Astrocyte (in vitro differentiated cells and primary cell): ENCODE measurements around the gene ALK.

ENCODE experiments used
- EZH2 ChIP-seq: IDR thresholded peaks from 2 replicates; pipeline ENCODE4 v1.6.1; 2012; ENCODE audit warnings: mild to moderate bottlenecking, low read length, inconsistent platforms; ENCODE audit not compliant: insufficient read depth
- TF ChIP-seq, protein P1 (sequence below): IDR thresholded peaks from 2 replicates; pipeline ENCODE4 v1.5.1; 2011; ENCODE audit warnings: low read depth, mild to moderate bottlenecking, inconsistent platforms, low read length, moderate library complexity; ENCODE audit not compliant: insufficient read depth

DNA sequence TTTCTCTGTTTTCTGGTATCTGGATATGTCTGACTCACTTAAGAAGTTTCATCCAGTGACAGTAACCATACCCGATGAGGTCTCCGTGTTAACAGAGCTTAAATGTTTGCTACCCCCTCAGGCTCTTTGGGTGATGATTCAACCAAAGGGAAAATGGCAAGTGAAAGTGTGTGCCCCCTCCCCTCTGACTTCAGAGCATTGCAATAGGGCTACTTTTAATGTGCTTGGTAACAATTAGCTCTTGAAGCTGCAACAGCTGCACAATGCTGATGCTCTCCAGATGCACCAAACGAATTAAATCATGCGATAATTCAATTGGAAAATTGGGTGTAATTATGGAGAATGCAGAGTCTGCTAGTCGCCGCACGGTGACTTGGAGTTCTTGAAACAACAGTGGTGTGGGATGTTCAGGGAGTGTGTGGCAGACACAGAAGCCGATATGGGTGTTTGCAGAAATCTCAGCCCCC, 270.7 kb downstream of the ALK start:
- TF ChIP-seq, protein P1, sequence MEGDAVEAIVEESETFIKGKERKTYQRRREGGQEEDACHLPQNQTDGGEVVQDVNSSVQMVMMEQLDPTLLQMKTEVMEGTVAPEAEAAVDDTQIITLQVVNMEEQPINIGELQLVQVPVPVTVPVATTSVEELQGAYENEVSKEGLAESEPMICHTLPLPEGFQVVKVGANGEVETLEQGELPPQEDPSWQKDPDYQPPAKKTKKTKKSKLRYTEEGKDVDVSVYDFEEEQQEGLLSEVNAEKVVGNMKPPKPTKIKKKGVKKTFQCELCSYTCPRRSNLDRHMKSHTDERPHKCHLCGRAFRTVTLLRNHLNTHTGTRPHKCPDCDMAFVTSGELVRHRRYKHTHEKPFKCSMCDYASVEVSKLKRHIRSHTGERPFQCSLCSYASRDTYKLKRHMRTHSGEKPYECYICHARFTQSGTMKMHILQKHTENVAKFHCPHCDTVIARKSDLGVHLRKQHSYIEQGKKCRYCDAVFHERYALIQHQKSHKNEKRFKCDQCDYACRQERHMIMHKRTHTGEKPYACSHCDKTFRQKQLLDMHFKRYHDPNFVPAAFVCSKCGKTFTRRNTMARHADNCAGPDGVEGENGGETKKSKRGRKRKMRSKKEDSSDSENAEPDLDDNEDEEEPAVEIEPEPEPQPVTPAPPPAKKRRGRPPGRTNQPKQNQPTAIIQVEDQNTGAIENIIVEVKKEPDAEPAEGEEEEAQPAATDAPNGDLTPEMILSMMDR = no peak
- TF ChIP-seq EZH2 = no peak
